ENCODE data around the gene DLG2.

The DLG2 gene

GRCh38 chr11:84355911-84356310 lies 1271.2 kb downstream of the DLG2 start:
- no peaks in the 10 kb centered on the region for H3K36me3 Mint-ChIP-seq (ENCODE audit: low read depth)
- H3K4me1 Mint-ChIP-seq, result no peaks in the 10 kb centered on the region
- H3K27me3 Mint-ChIP-seq (ENCODE audit: low read depth, poor library complexity), result peaks cover 4% of the 10 kb centered on the region
- TF ChIP-seq, protein P1, sequence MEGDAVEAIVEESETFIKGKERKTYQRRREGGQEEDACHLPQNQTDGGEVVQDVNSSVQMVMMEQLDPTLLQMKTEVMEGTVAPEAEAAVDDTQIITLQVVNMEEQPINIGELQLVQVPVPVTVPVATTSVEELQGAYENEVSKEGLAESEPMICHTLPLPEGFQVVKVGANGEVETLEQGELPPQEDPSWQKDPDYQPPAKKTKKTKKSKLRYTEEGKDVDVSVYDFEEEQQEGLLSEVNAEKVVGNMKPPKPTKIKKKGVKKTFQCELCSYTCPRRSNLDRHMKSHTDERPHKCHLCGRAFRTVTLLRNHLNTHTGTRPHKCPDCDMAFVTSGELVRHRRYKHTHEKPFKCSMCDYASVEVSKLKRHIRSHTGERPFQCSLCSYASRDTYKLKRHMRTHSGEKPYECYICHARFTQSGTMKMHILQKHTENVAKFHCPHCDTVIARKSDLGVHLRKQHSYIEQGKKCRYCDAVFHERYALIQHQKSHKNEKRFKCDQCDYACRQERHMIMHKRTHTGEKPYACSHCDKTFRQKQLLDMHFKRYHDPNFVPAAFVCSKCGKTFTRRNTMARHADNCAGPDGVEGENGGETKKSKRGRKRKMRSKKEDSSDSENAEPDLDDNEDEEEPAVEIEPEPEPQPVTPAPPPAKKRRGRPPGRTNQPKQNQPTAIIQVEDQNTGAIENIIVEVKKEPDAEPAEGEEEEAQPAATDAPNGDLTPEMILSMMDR (IDR thresholded peaks at IDR 0.05), result no peak
- DNase-seq, result no peak
- H3K4me3 Mint-ChIP-seq, result no peak overlapping the region
- no peaks in the 10 kb centered on the region for H3K9me3 Mint-ChIP-seq
- no peak overlapping the region for H3K27ac Mint-ChIP-seq

DNA sequence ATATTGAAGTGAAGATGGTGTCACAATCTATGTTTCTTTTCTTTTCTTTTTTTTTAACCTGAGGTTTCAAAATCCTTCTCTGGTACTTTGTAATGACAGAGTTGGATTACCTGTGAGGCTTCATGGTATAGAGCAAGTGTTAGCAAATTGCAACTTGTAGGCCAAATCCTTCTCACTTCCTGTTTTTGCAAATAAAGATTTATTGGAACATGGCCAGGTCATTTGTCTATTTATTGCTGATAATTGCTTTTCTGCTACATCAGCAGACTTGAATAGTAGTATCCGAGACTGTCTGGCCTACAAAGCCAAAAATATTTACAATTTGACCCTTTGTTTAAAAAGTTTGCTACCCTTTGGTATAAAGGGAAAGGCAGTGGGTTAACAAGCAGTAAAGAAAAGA lies 1281.5 kb downstream of the DLG2 start:
- no peak overlapping the region for H3K4me3 Mint-ChIP-seq
- TF ChIP-seq, protein P1 (IDR thresholded peaks at IDR 0.05), result no peak
- H3K36me3 Mint-ChIP-seq (ENCODE audit: low read depth), result no peaks in the 10 kb centered on the region
- no peaks in the 10 kb centered on the region for H3K4me1 Mint-ChIP-seq
- H3K9me3 Mint-ChIP-seq, result no peaks in the 10 kb centered on the region
- no peak overlapping the region for H3K27ac Mint-ChIP-seq
- no peak for DNase-seq
- H3K27me3 Mint-ChIP-seq (ENCODE audit: low read depth, poor library complexity), result no peaks in the 10 kb centered on the region

DNA sequence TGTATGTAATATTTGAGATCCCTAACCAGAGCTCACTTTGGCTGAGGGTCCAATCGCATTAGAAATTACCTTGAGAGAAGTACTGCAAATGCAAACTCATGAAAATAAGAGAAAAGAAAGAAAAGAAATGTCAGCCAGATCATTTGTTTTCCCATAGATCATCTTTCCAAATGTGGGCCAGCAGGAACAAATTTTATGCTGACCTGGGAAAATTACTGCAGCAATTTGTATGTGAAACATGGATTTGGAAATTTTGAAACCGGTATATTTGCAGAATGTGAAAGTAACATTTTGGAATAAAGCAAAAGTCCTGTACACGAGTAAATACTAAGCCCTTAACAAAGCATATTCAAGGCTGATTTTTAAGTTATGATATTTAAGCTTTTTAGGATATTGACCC lies 1282.1 kb downstream of the DLG2 start:
- Mint-ChIP-seq H3K27ac (no peak overlapping the region), H3K4me1 (no peaks in the 10 kb centered on the region), H3K27me3 (ENCODE audit: low read depth, poor library complexity) (no peaks in the 10 kb centered on the region), H3K9me3 (no peaks in the 10 kb centered on the region), H3K36me3 (ENCODE audit: low read depth) (no peaks in the 10 kb centered on the region), H3K4me3 (no peak overlapping the region)
- DNase-seq, result no peak
- TF ChIP-seq, protein P1 (IDR thresholded peaks at IDR 0.05), result no peak

DNA sequence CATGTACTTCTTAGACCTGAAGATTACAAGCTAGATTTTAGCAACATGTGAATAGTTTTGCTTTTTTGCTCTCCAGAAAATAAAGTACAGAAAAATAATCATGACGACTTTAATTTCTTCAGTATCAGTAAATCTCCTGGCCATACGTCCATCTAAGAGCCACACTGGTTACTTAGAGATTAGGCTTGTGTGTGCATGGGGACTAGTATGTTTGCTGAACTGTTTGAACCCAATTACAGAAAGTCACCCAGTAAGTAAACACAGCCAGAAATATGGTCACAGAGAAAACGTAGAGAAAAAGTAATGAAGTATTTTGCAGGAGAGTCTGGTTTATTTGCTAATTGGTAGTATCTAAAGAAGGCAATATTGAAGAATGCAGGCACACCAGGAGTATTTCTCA lies 1287.3 kb downstream of the DLG2 start:
- no peaks in the 10 kb centered on the region for H3K4me1 Mint-ChIP-seq
- TF ChIP-seq, protein P1 (IDR thresholded peaks at IDR 0.05), result no peak
- H3K27ac Mint-ChIP-seq, result no peak overlapping the region
- H3K9me3 Mint-ChIP-seq, result no peaks in the 10 kb centered on the region
- no peaks in the 10 kb centered on the region for H3K36me3 Mint-ChIP-seq (ENCODE audit: low read depth)
- H3K4me3 Mint-ChIP-seq, result no peak overlapping the region
- DNase-seq, result no peak
- H3K27me3 Mint-ChIP-seq (ENCODE audit: low read depth, poor library complexity), result no peaks in the 10 kb centered on the region

- Mint-ChIP-seq H3K4me3 (no peak overlapping the region), H3K4me1 (no peaks in the 10 kb centered on the region)
- no peak for DNase-seq
Observed at GRCh38 chr11:84333221-84333620, 1293.9 kb downstream of the DLG2 start.

DNA sequence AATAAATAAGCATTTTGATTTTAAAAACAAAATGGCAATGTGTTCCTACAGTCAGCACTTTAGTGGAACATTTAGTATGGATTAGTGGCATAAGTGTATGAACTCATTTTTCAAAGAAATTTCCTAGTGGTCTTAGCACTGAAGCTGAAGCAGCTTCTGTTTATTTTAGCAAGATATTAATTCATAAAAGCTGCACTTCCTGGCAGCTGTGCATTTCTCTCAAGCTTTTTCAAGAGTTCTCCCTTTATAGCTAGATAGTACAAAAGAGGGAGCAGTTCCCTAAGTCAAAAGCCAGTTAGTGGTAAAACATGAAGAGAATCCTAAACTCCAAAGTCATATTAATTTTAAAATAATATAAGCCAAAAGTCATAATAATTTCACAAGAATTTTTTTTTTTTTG lies 1304.9 kb downstream of the DLG2 start:
- no peaks in the 10 kb centered on the region for H3K4me1 Mint-ChIP-seq
- no peak for DNase-seq
- no peak overlapping the region for H3K27ac Mint-ChIP-seq
- no peak overlapping the region for H3K4me3 Mint-ChIP-seq
- TF ChIP-seq, protein P1 (IDR thresholded peaks at IDR 0.05), result no peak
- no peaks in the 10 kb centered on the region for H3K9me3 Mint-ChIP-seq
- no peaks in the 10 kb centered on the region for H3K36me3 Mint-ChIP-seq (ENCODE audit: low read depth)
- H3K27me3 Mint-ChIP-seq (ENCODE audit: low read depth, poor library complexity), result no peaks in the 10 kb centered on the region

More at GRCh38 chr11:84333221-84333620, 1293.9 kb downstream of the DLG2 start:
- Mint-ChIP-seq H3K27ac (no peak overlapping the region), H3K9me3 (no peaks in the 10 kb centered on the region), H3K36me3 (ENCODE audit: low read depth) (no peaks in the 10 kb centered on the region), H3K27me3 (ENCODE audit: low read depth, poor library complexity) (no peaks in the 10 kb centered on the region)
- TF ChIP-seq, protein P1 (IDR thresholded peaks at IDR 0.05), result no peak

Measured in nephron progenitor cell (in vitro differentiated cells).